ENCODE results near the gene CRYGN. TPM values are rescaled to one million over a fixed set of nuclear protein-coding genes. Genes with fewer than 3 reads are reported as not detected.
A peak's percentile ranks its signal among the peaks of the same experiment; 100 is the strongest.

The CRYGN gene
- total RNA-seq, 2 donors from 2014 or later = not detected

GRCh38 chr7:151381348-151382078, 58.4 kb downstream of the CRYGN start:
- no peak overlapping the region for H3K27ac ChIP-seq
- H3K9me3 ChIP-seq = no peaks in the 10 kb centered on the region
- H3K9ac ChIP-seq (ENCODE audit: low read depth in 2 of 2, low read length in 2 of 2) = peak overlapping the region in 1 of 2 donors; percentile 35
- H3K36me3 ChIP-seq = no peaks in the 10 kb centered on the region
- peaks cover 19% of the 10 kb centered on the region for H3K27me3 ChIP-seq
- DNase-seq = no peak
- H3K4me3 ChIP-seq = peak overlapping the region; percentile 26
- intact Hi-C loops (cut with DNase I) = no loop called here
- no peak for TF ChIP-seq CTCF (IDR thresholded peaks at IDR 0.05)
- peaks cover 8% of the 10 kb centered on the region for H3K4me1 ChIP-seq

- Histone ChIP-seq H3K27ac (no peak overlapping the region), H3K4me1 (peaks cover 8% of the 10 kb centered on the region), H3K27me3 (peaks cover 19% of the 10 kb centered on the region), H3K9ac (ENCODE audit: low read depth in 2 of 2, low read length in 2 of 2) (no peak overlapping the region), H3K9me3 (no peaks in the 10 kb centered on the region), H3K36me3 (no peaks in the 10 kb centered on the region), H3K4me3 (peak overlapping the region; percentile 26)
- DNase-seq = no peak
- intact Hi-C loops (cut with DNase I) = no loop called here
- no peak for TF ChIP-seq CTCF (IDR thresholded peaks at IDR 0.05)
Measured at GRCh38 chr7:151381098-151381347, 58.9 kb downstream of the CRYGN start.

GRCh38 chr7:151380199-151381097, 59.5 kb downstream of the CRYGN start:
- Histone ChIP-seq H3K4me1 (peaks cover 8% of the 10 kb centered on the region), H3K9me3 (no peaks in the 10 kb centered on the region), H3K27me3 (peaks cover 19% of the 10 kb centered on the region), H3K27ac (no peak overlapping the region), H3K4me3 (no peak overlapping the region), H3K9ac (ENCODE audit: low read depth in 2 of 2, low read length in 2 of 2) (no peak overlapping the region), H3K36me3 (no peaks in the 10 kb centered on the region)
- no peak for TF ChIP-seq CTCF (IDR thresholded peaks at IDR 0.05)
- intact Hi-C loops (cut with DNase I) = no loop called here
- DNase-seq = no peak

- Histone ChIP-seq H3K27me3 (peaks cover 19% of the 10 kb centered on the region), H3K36me3 (no peaks in the 10 kb centered on the region), H3K9me3 (no peaks in the 10 kb centered on the region), H3K27ac (no peak overlapping the region), H3K4me3 (no peak overlapping the region), H3K9ac (ENCODE audit: low read depth in 2 of 2, low read length in 2 of 2) (no peak overlapping the region), H3K4me1 (peaks cover 8% of the 10 kb centered on the region)
- DNase-seq = no peak
- intact Hi-C loops (cut with DNase I) = no loop called here
- no peak for TF ChIP-seq CTCF (IDR thresholded peaks at IDR 0.05)
Measured at GRCh38 chr7:151379534-151380198, 60.3 kb downstream of the CRYGN start.

GRCh38 chr7:151379193-151379520, 60.8 kb downstream of the CRYGN start:
- no peak overlapping the region for H3K9ac ChIP-seq (ENCODE audit: low read depth in 2 of 2, low read length in 2 of 2)
- H3K4me1 ChIP-seq = peaks cover 8% of the 10 kb centered on the region
- no peak for DNase-seq
- no peak overlapping the region for H3K4me3 ChIP-seq
- H3K9me3 ChIP-seq = no peaks in the 10 kb centered on the region
- no peak overlapping the region for H3K27ac ChIP-seq
- no peaks in the 10 kb centered on the region for H3K36me3 ChIP-seq
- TF ChIP-seq CTCF (IDR thresholded peaks at IDR 0.05) = no peak
- intact Hi-C loops (cut with DNase I) = no loop called here
- H3K27me3 ChIP-seq = peaks cover 19% of the 10 kb centered on the region

Small RNAs within 50 kb of the gene (microRNA-seq; reads per million reads assigned to microRNA genes)
- not detected for gene MIR3907

Other genes starting within 250 kb of the CRYGN start
- gene H2BK1, start 229.7 kb downstream of the CRYGN start, total RNA-seq = not detected
- gene ABCF2, start 212.9 kb downstream of the CRYGN start, total RNA-seq = 10 to 100 TPM; 25.6 to 38.3 TPM
- gene CHPF2, start 207.7 kb downstream of the CRYGN start, total RNA-seq = 10 to 100 TPM; 36.2 to 42.7 TPM
- 1 to 10 TPM; 4.3 to 6.7 TPM for gene SMARCD3, start 191.4 kb downstream of the CRYGN start, total RNA-seq
- 10 to 100 TPM; 42.3 to 55.2 TPM for gene NUB1, start 98.3 kb downstream of the CRYGN start, total RNA-seq
- 1 to 10 TPM in 1 of 2 donors, not detected in 1; 1.2 TPM for gene WDR86, start 30.1 kb downstream of the CRYGN start, total RNA-seq
- gene RHEB, start 79.8 kb upstream of the CRYGN start, total RNA-seq = 10 to 100 TPM; 66.8 to 67.6 TPM